ENCODE results near the gene B3GNT7.
"Not testable (repeated sequence)": the region's sequence is repeated elsewhere in the genome, so short reads cannot be mapped to it uniquely, and the experiment has no call there.

B3GNT7 gene

GRCh38 chr2:231395188-231396057 is at the start of gene B3GNT7:
B3GNT7 (plus strand) TSS chr2:231395710; CDS start chr2:231395804, 94 bp downstream.
- no peak for DNase-seq

GRCh38 chr2:231347081-231347480 is 48.4 kb upstream of the B3GNT7 start:
- DNase-seq = no peak

DNA sequence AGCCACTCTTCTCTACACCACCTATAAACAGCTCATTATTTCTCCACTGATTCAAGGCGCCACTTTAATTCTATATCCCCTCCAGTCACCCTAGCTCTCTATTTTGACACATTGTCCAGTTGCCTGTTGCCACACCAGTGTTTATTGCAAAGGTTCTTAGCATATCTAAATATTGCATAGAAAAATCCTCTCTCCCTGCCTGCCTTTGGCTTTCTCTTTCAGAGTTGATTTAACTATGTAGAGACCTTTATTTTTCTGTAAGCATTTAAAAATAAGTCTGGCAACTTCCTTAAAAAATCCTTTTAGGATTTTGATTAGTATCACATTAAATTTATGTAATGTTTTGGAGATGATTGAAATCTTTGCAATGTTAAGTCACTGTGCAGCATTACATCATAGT is 47.9 kb upstream of the B3GNT7 start:
- DNase-seq = no peak

GRCh38 chr2:231348173-231348572 is 47.3 kb upstream of the B3GNT7 start:
- DNase-seq = no peak

DNA sequence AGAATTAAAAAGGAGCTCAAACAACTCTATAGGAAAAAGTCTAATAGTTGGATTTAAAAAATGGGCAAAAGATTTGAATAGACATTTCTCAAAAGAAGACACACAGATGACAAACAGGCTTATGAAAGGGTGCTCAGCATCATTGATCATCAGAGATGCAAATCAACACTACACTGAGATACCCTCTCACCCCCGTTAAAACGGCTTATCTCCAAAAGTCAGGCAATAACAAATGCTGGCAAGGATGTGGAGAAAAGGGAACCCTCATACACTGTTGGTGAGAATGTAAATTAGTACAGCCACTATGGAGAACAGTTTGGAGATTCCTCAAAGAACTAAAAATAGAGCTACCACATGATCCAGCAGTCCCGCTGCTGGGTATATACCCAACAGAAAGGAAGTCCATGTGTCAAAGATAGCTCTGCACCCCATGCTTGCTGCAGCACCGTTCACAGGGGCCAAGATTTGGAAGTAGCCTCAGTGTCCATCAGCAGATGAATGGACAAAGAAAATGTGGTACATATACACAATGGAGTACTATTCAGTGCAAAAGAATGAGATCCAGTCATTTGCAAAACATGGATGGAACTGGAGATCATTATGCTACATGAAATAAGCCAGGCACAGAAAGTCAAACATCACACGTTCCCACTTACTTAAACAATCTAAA is 46.7 kb upstream of the B3GNT7 start:
- DNase-seq = no peak

- DNase-seq = not testable (repeated sequence)
These were observed 46.2 kb upstream of the B3GNT7 start for GRCh38 chr2:231349374-231349735.

GRCh38 chr2:231351648-231352047 is 43.9 kb upstream of the B3GNT7 start:
- no peak for DNase-seq

GRCh38 chr2:231353469-231353868 is 42.0 kb upstream of the B3GNT7 start:
- DNase-seq = no peak

- DNase-seq = no peak
These were observed 39.7 kb upstream of the B3GNT7 start for GRCh38 chr2:231355508-231356465.

GRCh38 chr2:231356466-231356844 is 39.1 kb upstream of the B3GNT7 start:
- no peak for DNase-seq

DNA sequence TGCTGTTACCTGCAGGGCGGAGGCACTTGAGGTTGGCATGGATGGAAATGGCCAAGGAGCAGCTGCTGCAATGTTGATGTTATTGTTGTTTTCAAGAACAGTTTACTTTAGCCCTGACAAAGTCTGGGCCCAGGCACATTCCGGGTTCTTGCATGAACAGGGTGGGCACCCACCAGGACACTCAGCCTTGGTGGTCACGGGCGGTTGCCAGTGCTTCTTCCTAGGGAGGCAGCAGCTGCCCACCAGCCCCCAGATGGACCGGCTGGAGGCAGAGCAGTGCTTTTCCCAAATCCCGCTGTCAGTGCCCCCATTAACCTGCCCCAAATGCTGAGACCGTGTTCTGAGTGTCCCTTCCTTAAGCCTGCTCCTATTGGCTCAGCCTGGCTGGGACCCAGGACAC is 38.5 kb upstream of the B3GNT7 start:
- no peak for DNase-seq

DNA sequence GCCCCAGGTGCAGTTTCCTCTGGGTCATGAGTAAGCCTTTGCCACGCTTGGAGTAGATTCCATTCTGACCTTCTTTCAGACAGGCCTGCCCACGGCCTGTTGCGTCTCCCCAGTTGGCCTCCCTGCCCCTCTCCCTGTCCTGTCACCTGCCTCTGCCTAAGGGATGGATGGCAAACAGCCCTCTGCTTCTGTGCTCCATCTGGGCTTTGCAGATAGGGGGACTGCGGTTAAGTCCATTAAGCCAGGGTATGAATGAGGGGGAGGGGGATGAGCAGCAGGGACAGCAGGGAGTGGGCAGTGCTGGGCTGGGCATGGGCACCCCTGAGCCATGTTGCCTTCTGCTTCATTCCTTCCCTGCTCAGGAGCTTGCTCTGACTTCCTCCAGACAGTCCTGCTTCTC is 37.6 kb upstream of the B3GNT7 start:
- DNase-seq = no peak

DNA sequence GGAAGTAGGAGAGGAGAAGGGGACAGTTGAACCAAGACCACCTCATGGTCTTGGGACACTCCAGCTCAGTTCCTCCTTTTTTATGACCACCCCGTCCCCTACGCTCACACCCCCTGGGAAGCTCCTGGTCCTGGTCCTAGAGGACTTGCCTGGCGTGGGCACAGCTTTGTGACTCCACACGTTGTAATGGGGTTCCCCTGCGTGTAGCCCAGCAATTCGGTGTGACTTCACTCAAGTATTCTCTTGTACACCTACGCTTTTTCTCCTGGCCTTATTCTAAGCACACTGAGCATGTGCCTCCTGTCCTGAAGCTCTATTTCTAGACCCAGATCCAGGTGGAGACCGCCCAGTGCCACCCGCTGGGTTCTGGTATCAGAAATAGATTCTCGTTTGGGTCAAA is 36.1 kb upstream of the B3GNT7 start:
- DNase-seq = no peak

DNA sequence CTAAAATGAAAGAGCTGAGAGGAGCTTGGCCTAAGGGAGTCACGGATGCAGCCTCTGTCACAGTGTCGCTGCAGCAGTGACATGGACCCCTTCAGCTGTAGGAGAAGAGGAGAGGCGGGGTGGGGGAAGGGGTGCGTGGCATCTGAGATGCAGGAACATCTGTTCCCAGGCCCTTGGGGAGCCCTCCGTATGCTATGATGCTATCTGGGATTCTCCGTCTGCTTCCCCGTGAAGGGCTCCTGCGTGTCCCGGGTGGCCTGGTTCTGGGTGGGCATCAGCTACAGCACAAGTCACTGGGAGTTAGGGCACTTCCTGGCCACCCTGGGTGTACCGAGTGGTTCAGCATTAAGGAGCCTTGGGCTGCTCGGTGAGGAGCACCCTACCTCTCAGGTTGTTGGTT is 35.6 kb upstream of the B3GNT7 start:
- DNase-seq = no peak

DNA sequence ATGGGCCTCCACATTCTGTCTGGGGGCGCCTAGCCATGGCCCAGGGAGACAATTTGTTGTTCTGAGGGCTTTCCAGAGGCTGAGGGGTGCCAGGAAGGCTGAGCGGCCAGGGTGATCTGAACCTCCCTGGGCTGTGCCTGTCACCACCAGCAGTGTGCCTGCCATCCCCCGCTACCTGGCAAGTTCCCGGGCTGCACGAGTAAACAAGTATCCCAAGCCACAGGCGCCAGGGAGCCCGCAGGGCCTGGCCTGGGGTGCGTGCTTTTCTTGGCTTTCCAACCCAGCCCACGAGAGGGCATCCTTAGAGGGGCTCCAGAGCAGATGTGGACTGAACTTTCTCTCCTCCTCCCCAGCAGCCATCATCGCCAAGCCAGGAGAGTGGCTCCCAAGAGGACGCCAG is 35.1 kb upstream of the B3GNT7 start:
- no peak for DNase-seq

GRCh38 chr2:231360881-231361371 is 34.6 kb upstream of the B3GNT7 start:
- DNase-seq = no peak

GRCh38 chr2:231361701-231362554 is 33.6 kb upstream of the B3GNT7 start:
- DNase-seq = no peak

GRCh38 chr2:231362555-231363184 is 32.8 kb upstream of the B3GNT7 start:
- DNase-seq = no peak

DNA sequence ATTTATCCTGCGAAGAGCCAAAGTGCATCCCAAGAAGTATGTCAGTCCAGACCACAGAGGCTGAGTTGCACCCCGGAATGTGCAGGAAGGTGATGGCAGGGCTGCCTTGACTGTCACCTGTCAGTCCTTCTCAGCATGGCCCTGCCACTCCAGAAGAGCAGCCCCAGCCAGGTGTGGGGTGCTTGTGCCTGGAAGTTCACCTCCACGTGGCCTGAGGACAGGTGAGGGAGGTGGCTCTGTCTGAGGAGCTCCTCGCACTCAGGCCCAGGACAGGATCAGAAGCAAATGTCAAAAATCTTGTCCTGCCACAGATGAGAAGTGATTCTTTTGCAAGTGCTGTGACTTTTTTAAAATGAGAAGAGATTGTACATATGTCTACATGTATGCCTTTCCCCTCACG is 31.4 kb upstream of the B3GNT7 start:
- DNase-seq = no peak

DNA sequence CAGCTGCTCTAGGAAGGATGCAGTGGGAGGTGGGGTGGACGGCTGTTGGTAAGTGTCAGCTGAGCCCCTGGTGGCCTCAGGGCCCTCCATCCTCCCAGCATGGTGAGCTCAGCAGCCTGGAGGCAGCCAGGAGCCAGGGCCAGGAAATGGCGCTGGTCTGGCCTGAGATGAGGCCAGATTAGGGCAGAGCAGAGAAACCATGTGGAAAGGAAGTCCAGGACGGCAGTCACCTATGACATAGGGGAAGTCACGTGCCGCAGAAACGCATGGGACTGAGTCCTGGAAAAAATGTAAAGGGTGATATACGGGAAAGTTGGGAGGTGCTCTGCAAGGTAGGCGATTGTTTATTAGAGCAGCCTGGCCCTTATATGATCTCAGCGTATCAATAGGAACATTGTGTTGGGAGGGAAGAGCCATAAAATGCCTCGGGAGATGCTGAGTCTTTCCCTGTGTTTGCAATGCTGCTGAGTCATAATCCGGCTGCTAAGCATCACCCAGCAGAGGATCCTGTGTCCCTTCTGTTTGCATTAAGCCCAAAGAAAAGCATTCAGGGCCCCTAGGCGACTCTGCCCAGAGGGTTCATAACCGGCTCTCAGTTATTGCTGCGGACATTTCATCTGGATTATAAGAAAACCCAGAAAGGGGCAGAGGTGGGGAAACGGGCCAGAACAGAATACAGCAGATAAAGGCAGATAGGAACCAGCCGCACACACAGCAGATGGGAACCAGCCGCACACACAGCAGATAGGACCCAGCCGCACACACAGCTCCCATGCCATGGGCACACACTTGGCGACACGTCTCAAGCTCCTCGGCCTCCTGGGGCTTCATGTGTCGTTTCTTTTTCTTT is 30.3 kb upstream of the B3GNT7 start:
- DNase-seq = peak; percentile 22

DNA sequence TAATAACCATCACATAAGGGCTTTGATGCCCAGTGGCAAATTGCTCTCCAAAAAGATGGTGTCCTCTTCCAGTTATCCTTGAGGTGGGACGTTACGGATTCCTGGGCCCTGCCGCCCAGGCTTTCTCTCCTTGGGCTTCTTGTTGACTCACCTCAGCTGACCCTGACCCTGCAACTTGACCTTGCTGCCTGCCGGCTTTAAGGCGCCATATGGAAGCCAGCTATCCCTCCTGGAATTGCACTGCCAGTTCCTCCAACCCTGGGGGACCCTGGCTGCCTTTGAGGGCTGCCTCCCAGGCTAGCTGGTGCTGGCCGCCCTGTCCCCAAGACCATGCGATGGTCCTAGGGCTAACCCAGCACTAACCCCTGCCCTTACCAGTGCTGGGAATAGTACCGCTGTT is 28.3 kb upstream of the B3GNT7 start:
- no peak for DNase-seq
